Panc1 (cell line): ENCODE measurements around the gene FBN1.

Source experiments
- CTCF ChIP-seq: fragments of 450-650 bp; IDR thresholded peaks from 2 replicates; pipeline ENCODE4 v1.5.1; 2017; ENCODE audit warnings: mild to moderate bottlenecking
- POLR2AphosphoS5 ChIP-seq: IDR thresholded peaks from 2 replicates; pipeline ENCODE4 v1.6.1; 2012; ENCODE audit warnings: mild to moderate bottlenecking, low read depth, low read length, moderate library complexity
- REST ChIP-seq, 2 experiments: IDR thresholded peaks; 2 replicates each; pipeline ENCODE4 v1.6.1; 2011 to 2012; ENCODE audit warnings: low read depth in 2 of 2, control low read depth in 1 of 2, low read length in 1 of 2, mild to moderate bottlenecking in 1 of 2, moderate library complexity in 1 of 2; ENCODE audit not compliant: insufficient read depth in 1 of 2
- TCF7L2 ChIP-seq: IDR thresholded peaks from 2 replicates; pipeline ENCODE4 v1.6.1; 2011; ENCODE audit warnings: mild to moderate bottlenecking, low read depth, low read length, inconsistent platforms

- TF ChIP-seq CTCF, result no peak
- no peak for TF ChIP-seq POLR2AphosphoS5
- no peak for TF ChIP-seq REST (IDR thresholded peaks at IDR 0.05; ENCODE audit: insufficient read depth in 1 of 2, low read depth in 2 of 2, low read length in 1 of 2)
- no peak for TF ChIP-seq TCF7L2
These were observed 104.8 kb downstream of the FBN1 start for GRCh38 chr15:48540756-48541155.
